Central memory CD8-positive, alpha-beta T cell (primary cell): Measurements from ENCODE around the gene ALK.

Experiments used
- ATAC-seq: fragments of 150-1000 bp; cut with Tn5 transposase; replicated peaks from 2 replicates; pipeline ENCODE4 v1.10.0; 2022; ENCODE audit warnings: mild to moderate bottlenecking, moderate FRiP score, moderate number of reproducible peaks; ENCODE audit not compliant: poor library complexity, severe bottlenecking; ENCODE audit errors: extremely low read depth
- DNase-seq, 2 donors: peaks; one replicate each; pipeline ENCODE4 v3.0.0; 2021; ENCODE audit warnings: low spot score in 2 of 2
- H3K27ac Mint-ChIP-seq: one replicate; pipeline ENCODE4 v1.8.0; 2022; ENCODE audit warnings: low read depth, mild to moderate bottlenecking, moderate library complexity, mixed read lengths
- H3K27me3 Mint-ChIP-seq: one replicate; pipeline ENCODE4 v1.8.0; 2022; ENCODE audit warnings: mixed read lengths
- H3K36me3 Mint-ChIP-seq: one replicate; pipeline ENCODE4 v1.8.0; 2022; ENCODE audit warnings: mild to moderate bottlenecking, moderate library complexity, mixed read lengths; ENCODE audit not compliant: insufficient read depth
- H3K4me1 Mint-ChIP-seq: one replicate; pipeline ENCODE4 v1.8.0; 2022; ENCODE audit warnings: mixed read lengths
- H3K4me3 Mint-ChIP-seq: one replicate; pipeline ENCODE4 v1.8.0; 2022; ENCODE audit warnings: mild to moderate bottlenecking, moderate library complexity, mixed read lengths
- H3K9me3 Mint-ChIP-seq: one replicate; pipeline ENCODE4 v1.8.0; 2022; ENCODE audit warnings: mixed read lengths

The ALK gene

GRCh38 chr2:29335396-29335795, 586.0 kb downstream of the ALK start:
- DNase-seq (no peak), ATAC-seq (no peak)
- no peak overlapping the region for H3K27ac Mint-ChIP-seq
- H3K4me3 Mint-ChIP-seq = no peak overlapping the region
- no peaks in the 10 kb centered on the region for H3K36me3 Mint-ChIP-seq
- H3K27me3 Mint-ChIP-seq = peaks cover 28% of the 10 kb centered on the region
- no peaks in the 10 kb centered on the region for H3K9me3 Mint-ChIP-seq
- no peaks in the 10 kb centered on the region for H3K4me1 Mint-ChIP-seq

DNA sequence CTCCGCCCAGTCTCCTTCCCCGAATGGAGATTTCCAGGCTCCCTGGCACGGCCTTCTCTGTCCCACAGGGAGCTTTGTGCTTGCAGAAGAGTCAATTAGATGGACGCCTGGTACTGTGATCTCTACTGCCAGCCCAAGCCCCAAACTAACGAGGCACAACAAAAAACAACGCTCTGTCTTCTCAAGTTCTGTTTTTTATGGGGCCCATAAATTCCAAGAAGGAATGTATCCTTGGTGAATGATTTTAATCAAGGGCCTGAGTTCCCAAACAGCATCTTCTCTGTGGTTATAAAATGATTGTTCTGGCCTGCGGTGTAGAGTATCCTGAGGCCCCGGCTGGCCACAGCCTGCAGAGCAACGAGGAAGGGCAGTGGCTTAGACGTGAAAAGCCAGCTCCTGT, 586.7 kb downstream of the ALK start:
- DNase-seq (no peak), ATAC-seq (no peak)
- H3K4me1 Mint-ChIP-seq = no peaks in the 10 kb centered on the region
- peaks cover 28% of the 10 kb centered on the region for H3K27me3 Mint-ChIP-seq
- no peak overlapping the region for H3K27ac Mint-ChIP-seq
- H3K4me3 Mint-ChIP-seq = no peak overlapping the region
- no peaks in the 10 kb centered on the region for H3K36me3 Mint-ChIP-seq
- no peaks in the 10 kb centered on the region for H3K9me3 Mint-ChIP-seq

DNA sequence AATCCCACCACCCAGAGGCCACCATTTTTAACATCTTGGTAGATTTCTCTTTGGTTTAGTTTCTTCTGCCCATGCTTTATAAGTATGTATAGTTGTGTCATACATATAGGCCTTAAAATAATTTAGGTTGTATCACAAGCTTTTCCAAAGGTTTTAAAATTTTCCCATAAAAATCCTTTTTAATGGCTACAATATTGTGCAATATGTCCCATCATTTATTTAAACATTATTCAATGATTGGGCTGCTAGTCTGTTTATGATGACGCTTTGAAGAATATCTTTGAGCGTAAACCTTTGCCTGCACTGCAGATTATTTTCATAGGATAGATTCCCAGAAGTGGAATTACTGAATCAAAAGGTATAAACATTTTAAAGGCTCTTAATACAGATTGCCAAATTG, 588.8 kb downstream of the ALK start:
- H3K9me3 Mint-ChIP-seq = no peaks in the 10 kb centered on the region
- no peak overlapping the region for H3K4me3 Mint-ChIP-seq
- ATAC-seq = no peak
- no peak for DNase-seq
- no peaks in the 10 kb centered on the region for H3K36me3 Mint-ChIP-seq
- peaks cover 17% of the 10 kb centered on the region for H3K27me3 Mint-ChIP-seq
- no peaks in the 10 kb centered on the region for H3K4me1 Mint-ChIP-seq
- no peak overlapping the region for H3K27ac Mint-ChIP-seq

GRCh38 chr2:29329899-29330298, 591.5 kb downstream of the ALK start:
- no peaks in the 10 kb centered on the region for H3K36me3 Mint-ChIP-seq
- no peak for ATAC-seq
- no peak for DNase-seq
- peaks cover 7% of the 10 kb centered on the region for H3K4me1 Mint-ChIP-seq
- no peak overlapping the region for H3K4me3 Mint-ChIP-seq
- H3K27me3 Mint-ChIP-seq = peaks cover 14% of the 10 kb centered on the region
- H3K9me3 Mint-ChIP-seq = no peaks in the 10 kb centered on the region
- H3K27ac Mint-ChIP-seq = no peak overlapping the region

DNA sequence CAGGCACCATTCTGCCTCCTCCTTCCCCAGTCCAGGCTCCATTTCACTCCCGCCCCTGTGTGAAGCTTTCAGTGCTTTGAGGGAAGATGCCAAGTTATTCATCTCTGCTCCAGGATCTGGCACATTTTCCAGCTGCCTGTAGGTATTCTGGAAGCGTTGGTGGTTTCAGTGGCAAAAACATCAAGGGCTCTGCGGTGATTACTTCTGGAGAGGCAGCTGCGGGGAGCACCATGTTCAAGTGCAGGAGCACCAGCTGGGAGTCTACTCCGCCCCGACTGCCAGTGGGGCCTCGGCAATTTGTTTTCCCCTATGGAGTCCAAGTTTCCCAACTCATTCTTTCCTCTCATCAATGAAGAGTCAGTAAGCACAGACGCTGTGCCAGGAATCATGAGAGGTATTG, 594.5 kb downstream of the ALK start:
- Mint-ChIP-seq H3K27me3 (no peaks in the 10 kb centered on the region), H3K4me1 (peaks cover 7% of the 10 kb centered on the region), H3K27ac (no peak overlapping the region), H3K36me3 (no peaks in the 10 kb centered on the region), H3K4me3 (no peak overlapping the region), H3K9me3 (no peaks in the 10 kb centered on the region)
- ATAC-seq (no peak), DNase-seq (no peak)

DNA sequence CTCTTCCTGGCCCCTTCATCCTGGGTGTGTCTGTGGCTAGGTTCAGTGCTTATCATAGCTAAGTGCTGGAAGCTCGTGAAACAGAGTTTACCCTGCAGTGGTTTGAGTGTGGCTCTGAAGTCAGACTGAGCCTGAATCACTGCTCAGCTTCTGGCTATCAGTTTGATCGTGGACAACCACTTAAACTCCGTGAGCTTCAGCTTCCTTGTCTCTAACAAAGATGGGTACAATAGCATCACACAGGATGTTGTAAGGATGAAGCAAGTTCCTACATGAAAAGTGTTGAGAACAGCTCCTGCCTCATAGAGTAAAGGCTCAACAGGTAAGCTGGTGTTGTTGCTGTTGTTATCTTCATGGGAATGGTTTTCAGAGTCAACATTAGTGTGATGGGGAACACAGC, 595.8 kb downstream of the ALK start:
- ATAC-seq (no peak), DNase-seq (no peak)
- H3K27ac Mint-ChIP-seq = no peak overlapping the region

DNA sequence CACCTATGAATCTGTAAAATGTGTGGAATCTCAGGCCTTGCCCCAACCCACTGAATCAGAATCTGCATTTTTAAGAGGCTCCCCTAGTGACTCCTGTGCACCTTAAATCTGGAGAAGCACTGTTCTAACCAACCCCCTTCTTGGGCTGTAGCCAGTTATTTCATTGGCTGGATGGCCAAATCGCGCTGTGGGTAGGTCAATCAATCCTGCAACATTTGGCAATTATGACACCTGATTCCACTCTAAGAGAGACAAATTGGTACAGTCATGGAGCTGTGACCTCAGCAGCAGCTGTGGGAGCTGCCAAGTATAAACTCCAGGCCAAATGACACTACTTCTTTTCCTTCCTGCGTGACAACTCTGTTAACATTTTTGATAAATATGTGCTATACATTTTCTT, 597.4 kb downstream of the ALK start:
- no peaks in the 10 kb centered on the region for H3K36me3 Mint-ChIP-seq
- peaks cover 11% of the 10 kb centered on the region for H3K27me3 Mint-ChIP-seq
- H3K4me1 Mint-ChIP-seq = peaks cover 7% of the 10 kb centered on the region
- H3K9me3 Mint-ChIP-seq = no peaks in the 10 kb centered on the region
- no peak overlapping the region for H3K4me3 Mint-ChIP-seq
- no peak overlapping the region for H3K27ac Mint-ChIP-seq
- ATAC-seq = no peak
- no peak for DNase-seq

More for the DNA sequence above, 595.8 kb downstream of the ALK start:
- no peak overlapping the region for H3K4me3 Mint-ChIP-seq
- peaks cover 7% of the 10 kb centered on the region for H3K4me1 Mint-ChIP-seq
- H3K36me3 Mint-ChIP-seq = no peaks in the 10 kb centered on the region
- no peaks in the 10 kb centered on the region for H3K9me3 Mint-ChIP-seq
- H3K27me3 Mint-ChIP-seq = no peaks in the 10 kb centered on the region

GRCh38 chr2:29323301-29323700, 598.1 kb downstream of the ALK start:
- Mint-ChIP-seq H3K4me3 (no peak overlapping the region), H3K36me3 (no peaks in the 10 kb centered on the region), H3K9me3 (no peaks in the 10 kb centered on the region), H3K27me3 (peaks cover 17% of the 10 kb centered on the region), H3K27ac (no peak overlapping the region), H3K4me1 (peaks cover 7% of the 10 kb centered on the region)
- no peak for DNase-seq
- ATAC-seq = no peak

DNA sequence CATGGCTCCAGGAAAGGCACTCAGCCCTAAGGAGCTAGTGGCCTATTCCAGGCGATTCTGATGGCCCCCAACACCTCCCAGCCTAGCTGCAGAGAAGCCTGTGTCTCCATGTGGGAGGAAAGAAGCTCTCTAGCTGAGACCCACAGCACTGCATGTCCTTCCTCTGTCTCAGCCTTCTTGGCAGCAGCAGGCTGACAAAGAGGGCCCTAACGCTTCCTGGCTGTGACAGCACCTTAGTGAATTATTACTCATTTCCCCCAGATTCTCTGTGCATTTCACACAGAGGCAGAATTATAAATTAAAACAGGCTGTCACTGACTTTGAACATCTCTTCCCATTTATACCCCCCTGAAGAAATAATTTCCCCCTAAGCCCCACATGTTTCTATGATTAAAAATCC, 599.4 kb downstream of the ALK start:
- Mint-ChIP-seq H3K9me3 (no peaks in the 10 kb centered on the region), H3K4me3 (no peak overlapping the region), H3K4me1 (peaks cover 12% of the 10 kb centered on the region), H3K27me3 (peaks cover 25% of the 10 kb centered on the region), H3K36me3 (no peaks in the 10 kb centered on the region), H3K27ac (peak overlapping the region; percentile 39)
- DNase-seq = no peak
- no peak for ATAC-seq

GRCh38 chr2:29317801-29318485, 603.4 kb downstream of the ALK start:
- no peaks in the 10 kb centered on the region for H3K9me3 Mint-ChIP-seq
- no peak overlapping the region for H3K4me3 Mint-ChIP-seq
- H3K4me1 Mint-ChIP-seq = peaks cover 33% of the 10 kb centered on the region
- ATAC-seq = no peak
- H3K36me3 Mint-ChIP-seq = no peaks in the 10 kb centered on the region
- H3K27ac Mint-ChIP-seq = no peak overlapping the region
- DNase-seq = no peak
- H3K27me3 Mint-ChIP-seq = peaks cover 25% of the 10 kb centered on the region

DNA sequence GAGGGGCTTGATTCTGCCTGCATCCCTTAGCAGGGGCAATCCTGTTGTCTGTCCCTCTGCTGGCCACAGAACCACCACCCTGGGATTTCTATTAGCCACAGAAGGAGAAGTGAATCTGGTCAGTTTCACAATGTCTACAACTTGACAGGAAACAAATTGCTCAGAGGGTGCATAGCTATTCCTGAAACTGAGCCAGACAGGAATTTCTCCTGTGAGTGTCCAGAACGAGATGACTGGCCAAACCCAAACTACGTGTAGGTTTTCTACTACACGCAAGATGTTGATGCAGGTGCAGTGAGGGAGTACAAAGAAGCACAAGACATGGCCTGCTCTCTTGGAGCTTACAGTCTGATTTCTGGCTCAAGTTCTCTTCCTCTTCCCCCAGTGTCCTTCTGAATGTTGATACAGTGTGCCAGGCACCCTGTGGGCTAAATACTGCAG, 604.3 kb downstream of the ALK start:
- peaks cover 25% of the 10 kb centered on the region for H3K27me3 Mint-ChIP-seq
- H3K4me3 Mint-ChIP-seq = no peak overlapping the region
- DNase-seq (no peak), ATAC-seq (no peak)
- H3K27ac Mint-ChIP-seq = no peak overlapping the region
- H3K9me3 Mint-ChIP-seq = no peaks in the 10 kb centered on the region
- H3K36me3 Mint-ChIP-seq = no peaks in the 10 kb centered on the region
- H3K4me1 Mint-ChIP-seq = peaks cover 33% of the 10 kb centered on the region

DNA sequence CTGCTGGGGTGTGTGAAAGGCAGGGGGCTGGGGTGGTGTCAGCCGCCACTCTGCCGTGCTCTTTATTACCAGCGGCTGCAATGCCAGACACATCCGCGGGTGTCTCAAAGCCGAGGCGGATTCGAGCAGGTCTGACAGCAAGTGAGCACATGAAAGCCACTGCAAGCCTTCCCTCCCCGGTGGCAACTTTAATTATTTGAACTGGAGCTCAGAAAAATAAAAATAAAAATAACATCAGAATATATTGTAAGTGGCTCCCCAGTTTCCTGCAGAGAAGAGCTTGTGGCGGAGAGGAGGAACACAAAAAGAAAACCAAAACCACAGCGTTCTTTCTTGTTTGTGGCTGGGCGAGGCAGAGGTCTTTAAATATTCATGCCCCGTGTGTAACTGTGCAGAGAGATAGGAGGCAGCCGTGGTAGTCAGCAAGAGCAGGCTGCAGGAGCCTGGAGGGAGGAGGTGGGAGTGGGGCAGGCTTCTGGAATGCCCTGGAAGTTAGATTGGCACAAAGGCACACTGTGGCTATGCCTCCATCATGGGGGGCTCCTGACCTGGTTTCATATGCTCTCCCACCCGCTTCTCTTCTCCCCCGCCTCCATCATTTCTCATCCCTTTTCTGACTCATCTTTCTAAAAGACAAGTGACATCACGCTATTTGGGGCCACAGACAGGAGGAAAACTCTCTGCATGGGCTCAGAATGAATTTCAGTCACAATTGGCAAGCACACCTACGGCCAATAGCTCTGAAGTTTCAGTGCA, 606.4 kb downstream of the ALK start:
- DNase-seq (peak; percentile 21 to 50), ATAC-seq (peak; percentile 92)
- Mint-ChIP-seq H3K27me3 (peaks cover 24% of the 10 kb centered on the region), H3K4me3 (peak overlapping the region; percentile 61), H3K4me1 (peaks cover 33% of the 10 kb centered on the region), H3K36me3 (no peaks in the 10 kb centered on the region), H3K27ac (peak overlapping the region; percentile 67), H3K9me3 (no peaks in the 10 kb centered on the region)

DNA sequence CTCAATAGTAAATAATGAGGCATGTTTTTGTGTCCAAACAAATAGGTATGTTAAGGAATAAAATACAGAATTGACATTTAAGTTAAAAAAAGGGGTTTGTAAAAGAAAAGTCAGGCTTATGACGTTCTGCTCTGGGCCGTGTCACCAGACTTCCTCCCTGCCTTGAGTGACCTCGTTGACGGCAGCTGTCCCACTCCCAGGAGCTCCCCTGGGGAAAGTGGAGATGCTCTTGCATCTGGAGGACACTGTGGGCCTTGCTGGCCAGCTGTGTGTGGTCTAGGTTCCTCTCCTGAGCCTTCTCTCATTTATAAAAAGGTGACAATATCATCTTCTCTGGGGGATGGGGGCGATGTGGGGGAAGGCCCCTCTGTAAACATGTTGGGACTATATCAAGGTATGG, 609.9 kb downstream of the ALK start:
- no peak overlapping the region for H3K27ac Mint-ChIP-seq
- DNase-seq (no peak), ATAC-seq (no peak)
- peaks cover 28% of the 10 kb centered on the region for H3K27me3 Mint-ChIP-seq
- H3K36me3 Mint-ChIP-seq = no peaks in the 10 kb centered on the region
- no peak overlapping the region for H3K4me3 Mint-ChIP-seq
- H3K4me1 Mint-ChIP-seq = peaks cover 28% of the 10 kb centered on the region
- no peaks in the 10 kb centered on the region for H3K9me3 Mint-ChIP-seq
